GM12891 (cell line): ENCODE measurements around the gene S100Z.

ENCODE experiments used
- POLR2A ChIP-seq: IDR thresholded peaks from 2 replicates; pipeline ENCODE4 v1.6.1; 2011; ENCODE audit warnings: low read depth, low read length, control low read depth
- POLR2AphosphoS5 ChIP-seq: IDR thresholded peaks from 2 replicates; pipeline ENCODE4 v1.6.1; 2011; ENCODE audit warnings: low read depth, low read length, control low read depth
- TAF1 ChIP-seq: IDR thresholded peaks from 2 replicates; pipeline ENCODE4 v1.6.1; 2011; ENCODE audit warnings: low read depth, low read length, control low read depth

GRCh38 chr5:76841361-76841760 lies 8.5 kb upstream of the S100Z start:
- TF ChIP-seq POLR2AphosphoS5 (no peak), POLR2A (no peak), TAF1 (no peak)
